ENCODE measurements around the gene HOXD8. TPM values are rescaled to one million over a fixed set of nuclear protein-coding genes. Genes with fewer than 3 reads are reported as not detected.
A peak's percentile ranks its signal among the peaks of the same experiment; 100 is the strongest.

Gene HOXD8
- total and polyA plus RNA-seq, 9 of the 15 experiments (the other 6 are each of a cell fraction or from before 2014, with no cell fraction given), result 0.04 to 0.15 TPM; not detected in 7

GRCh38 chr2:176174824-176175708 is 45.6 kb downstream of the HOXD8 start:
- POLR2A ChIA-PET, result interaction anchor here (0.6 to 0.9 kb wide), 5 partner anchors 20 to 812 kb away, joined by 3 to 5 read pairs (median 3); no protein-coding TSS in a partner anchor
- TF ChIP-seq POLR2H (tag; IDR thresholded peaks at IDR 0.05; ENCODE audit: low read depth), result no peak
- TF ChIP-seq PREB (CRISPR knock-in tag; IDR thresholded peaks at IDR 0.05), result no peak
- TF ChIP-seq ZNF324 (CRISPR knock-in tag; IDR thresholded peaks at IDR 0.05), result no peak
- 0 out of 2 replicates have a peak, but pooled peaks have one; percentile 42 for TF ChIP-seq SMAD4 (CRISPR knock-in tag; conservative IDR thresholded peaks at IDR 0.05)
- peak; percentile 36; the same call in 1 of the 2 replicates for TF ChIP-seq EGR1 (conservative IDR thresholded peaks at IDR 0.05)
- TF ChIP-seq KDM1A (IDR thresholded peaks at IDR 0.05), result peak in 1 of 2 experiments; percentile 39; a peak in 1 of 4 replicates
- no peak for TF ChIP-seq SMAD2 (IDR thresholded peaks at IDR 0.05; ENCODE audit: low read depth, low read length)
- TF ChIP-seq PHTF2 (CRISPR knock-in tag; IDR thresholded peaks at IDR 0.05), result no peak
- TF ChIP-seq SNIP1 (IDR thresholded peaks at IDR 0.05; ENCODE audit: low read depth), result no peak
- no peak for TF ChIP-seq BDP1 (IDR thresholded peaks at IDR 0.05; ENCODE audit: insufficient read depth, insufficient read length)
- peak in 1 of 2 experiments; percentile 67; a peak in 1 of 4 replicates for TF ChIP-seq UBTF (IDR thresholded peaks at IDR 0.05; ENCODE audit: borderline replicate concordance in 1 of 2, low read depth in 2 of 2, low read length in 2 of 2)
- TF ChIP-seq STAG1 (CRISPR knock-in tag; IDR thresholded peaks at IDR 0.05; ENCODE audit: borderline replicate concordance), result no peak

More at GRCh38 chr2:176174824-176175708, 45.6 kb downstream of the HOXD8 start:
- Histone ChIP-seq H3K79me2 (ENCODE audit: control insufficient read depth, insufficient read depth, low read length) (no peaks in the 10 kb centered on the region), H3K27ac (ENCODE audit: extremely low read depth, low read depth, low read length) (no peak overlapping the region), H3K4me3 (no peak overlapping the region), H3K9me3 (replicated peaks; ENCODE audit: control insufficient read depth, insufficient read depth, low read depth, low read length) (no peaks in the 10 kb centered on the region), H3K27me3 (ENCODE audit: control insufficient read depth in 2 of 2, insufficient read depth in 2 of 2, low read length in 2 of 2) (peaks cover 65 to 77% of the 10 kb centered on the region in 2 experiments), H3K9me1 (ENCODE audit: control insufficient read depth, insufficient read depth, low read length) (no peaks in the 10 kb centered on the region), H3K4me1 (replicated peaks in 1 of 2; ENCODE audit: control insufficient read depth in 2 of 2, insufficient read depth in 2 of 2, low read length in 2 of 2) (peaks cover 0 to 31% of the 10 kb centered on the region in 2 experiments; a peak in 2 of 5 replicates), H3K36me3 (ENCODE audit: control insufficient read depth, insufficient read depth, low read length) (no peaks in the 10 kb centered on the region), H2AFZ (ENCODE audit: low read depth, low read length) (no peak overlapping the region), H4K20me1 (replicated peaks; ENCODE audit: control insufficient read depth, insufficient read depth, low read length) (no peaks in the 10 kb centered on the region; the same call in 1 of the 2 replicates), H3K9ac (ENCODE audit: insufficient read depth in 1 of 2, low read depth in 2 of 2, low read length in 2 of 2) (peak overlapping the region in 1 of 2 experiments; percentile 14; a peak in 1 of 4 replicates), H3K4me2 (ENCODE audit: insufficient read depth, low read length) (no peak overlapping the region)
- WGBS (ENCODE audit: insufficient coverage, low coverage, missing lambda C conversion rate), result 1% methylated on average over 44 of the region's 47 CpGs
- ATAC-seq (peak; percentile 79), FAIRE-seq (no peak), DNase-seq (ENCODE audit: extremely low read depth in 1 of 4, low spot score in 3 of 4) (peak; percentile 53 to 59 (median 54))
- CTCF ChIA-PET (ENCODE audit: low intra/inter-chr PET ratio), result no interaction called here
- in situ Hi-C loops (cut with MboI), result no loop called here
- BruUV-seq (replicated peaks), result no TSS peak
- intact Hi-C loops (cut with micrococcal nuclease), result no loop called here

Data from K562 (cell line).